OCI-LY7 (cell line): ENCODE results near the gene CAPN10.

ENCODE experiments used
- CTCF ChIP-seq: fragments of 200-600 bp; sonication (generic); conservative IDR thresholded peaks from 2 replicates; pipeline ENCODE4 v1.5.1; 2014; ENCODE audit warnings: mild to moderate bottlenecking, antibody characterized with exemption, low read length, moderate library complexity, mixed read lengths
- EZH2phosphoT487 ChIP-seq: fragments of 200-600 bp; sonication (generic); IDR thresholded peaks from 2 replicates; pipeline ENCODE4 v1.6.1; 2018; ENCODE audit warnings: low read depth, borderline replicate concordance, mild to moderate bottlenecking, mixed run types, antibody characterized with exemption, low read length, moderate library complexity, mixed read lengths

GRCh38 chr2:240560480-240561324 is 25.8 kb upstream of the CAPN10 start:
- no peak for TF ChIP-seq CTCF
- TF ChIP-seq EZH2phosphoT487 = no peak
